Activated gamma-delta T cell treated with anti-CD3 and anti-CD28 coated beads, Interleukin-2, amount 50 U/mL, for 16 hours (primary cell): ENCODE data around the gene RNASE12.
"Not testable (repeated sequence)": the region's sequence is repeated elsewhere in the genome, so short reads cannot be mapped to it uniquely, and the experiment has no call there.

ENCODE experiments used
- DNase-seq: peaks from one replicate; pipeline ENCODE4 v3.0.0-alpha.2; 2020; ENCODE audit warnings: low read depth

Gene RNASE12

GRCh38 chr14:20580242-20580641 is 10.9 kb downstream of the RNASE12 start:
- no peak for DNase-seq

GRCh38 chr14:20578784-20579502 is 12.2 kb downstream of the RNASE12 start:
- DNase-seq, result no peak

GRCh38 chr14:20578325-20578724 is 12.9 kb downstream of the RNASE12 start:
- no peak for DNase-seq

GRCh38 chr14:20572382-20572990 is 18.7 kb downstream of the RNASE12 start:
- DNase-seq, result not testable (repeated sequence)

- DNase-seq, result not testable (repeated sequence)
Measured at GRCh38 chr14:20570720-20571119, 20.5 kb downstream of the RNASE12 start.

GRCh38 chr14:20569865-20570264 is 21.3 kb downstream of the RNASE12 start:
- DNase-seq, result not testable (repeated sequence)

GRCh38 chr14:20569066-20569465 is 22.1 kb downstream of the RNASE12 start:
- DNase-seq, result no peak

- no peak for DNase-seq
Measured at GRCh38 chr14:20568393-20568792, 22.8 kb downstream of the RNASE12 start.

GRCh38 chr14:20567199-20567598 is 24.0 kb downstream of the RNASE12 start:
- DNase-seq, result not testable (repeated sequence)

- DNase-seq, result no peak
Measured at GRCh38 chr14:20564501-20564997, 26.6 kb downstream of the RNASE12 start.

- no peak for DNase-seq
Measured at GRCh38 chr14:20563971-20564370, 27.2 kb downstream of the RNASE12 start.

GRCh38 chr14:20560961-20561360 is 30.2 kb downstream of the RNASE12 start, which contains the start of gene RNASE9:
Gene RNASE9 (minus strand): TSS chr14:20561047.
- DNase-seq, result no peak

GRCh38 chr14:20559461-20559904 is 31.7 kb downstream of the RNASE12 start:
- DNase-seq, result no peak

- DNase-seq, result no peak
Measured at GRCh38 chr14:20557212-20557542, 34.0 kb downstream of the RNASE12 start.

- DNase-seq, result no peak
Measured at GRCh38 chr14:20556500-20557211, 34.5 kb downstream of the RNASE12 start.

- no peak for DNase-seq
Measured at GRCh38 chr14:20555845-20556244, 35.3 kb downstream of the RNASE12 start.

- no peak for DNase-seq
Measured at GRCh38 chr14:20553024-20553423, 38.2 kb downstream of the RNASE12 start.

GRCh38 chr14:20551606-20552005 is 39.6 kb downstream of the RNASE12 start:
- DNase-seq, result no peak

GRCh38 chr14:20550926-20551325 is 40.2 kb downstream of the RNASE12 start:
- DNase-seq, result no peak

- no peak for DNase-seq
Measured at GRCh38 chr14:20548414-20549158, 42.6 kb downstream of the RNASE12 start.

- no peak for DNase-seq
Measured at GRCh38 chr14:20546877-20547276, 44.3 kb downstream of the RNASE12 start.
